GM21717 (cell line): ENCODE results near the gene KCNE2.
"Not testable (repeated sequence)": the region's sequence is repeated elsewhere in the genome, so short reads cannot be mapped to it uniquely, and the experiment has no call there.

ENCODE experiments used
- ATAC-seq: cut with Tn5 transposase; IDR thresholded peaks from one replicate; pipeline ENCODE4 v1.9.1; 2021; ENCODE audit warnings: mild to moderate bottlenecking, moderate library complexity; ENCODE audit not compliant: unreplicated experiment

The KCNE2 gene

GRCh38 chr21:34405686-34406085, 41.9 kb downstream of the KCNE2 start:
- ATAC-seq, result not testable (repeated sequence)

- ATAC-seq, result not testable (repeated sequence)
Observed at GRCh38 chr21:34406102-34406501, 42.3 kb downstream of the KCNE2 start.

- not testable (repeated sequence) for ATAC-seq
Observed at GRCh38 chr21:34406676-34407075, 42.9 kb downstream of the KCNE2 start.

GRCh38 chr21:34407294-34407693, 43.5 kb downstream of the KCNE2 start:
- not testable (repeated sequence) for ATAC-seq

- ATAC-seq, result not testable (repeated sequence)
Observed at GRCh38 chr21:34417448-34418077, 53.8 kb downstream of the KCNE2 start.
